K562 (cell line): ENCODE measurements around the gene MADD. TPM values are rescaled to one million over a fixed set of nuclear protein-coding genes. Genes with fewer than 3 reads are reported as not detected.
A peak's percentile ranks its signal among the peaks of the same experiment; 100 is the strongest.

Experiments
- CAMTA2 ChIP-seq: fragments of 250-450 bp; sonication (Bioruptor Pico); conservative IDR thresholded peaks from 2 replicates; pipeline ENCODE4 v1.5.1; 2022
- CBX3 ChIP-seq, 2 experiments: IDR thresholded peaks; 1 replicate in 1 of 2; 2 replicates in 1 of 2; pipeline ENCODE4 v1.6.1; 2012; ENCODE audit warnings: inconsistent platforms in 2 of 2, low read length in 2 of 2, borderline replicate concordance in 1 of 2, control low read depth in 1 of 2
- CBX5 ChIP-seq: IDR thresholded peaks from 2 replicates; pipeline ENCODE4 v1.6.1; 2014; ENCODE audit warnings: low read depth, borderline replicate concordance
- ERF ChIP-seq: fragments of 450-650 bp; formaldehyde crosslinking; IDR thresholded peaks from 2 replicates; pipeline ENCODE4 v1.4.0; 2020; ENCODE audit warnings: mild to moderate bottlenecking, mixed read lengths
- HNRNPK ChIP-seq: fragments of 200-400 bp; formaldehyde crosslinking; IDR thresholded peaks from one replicate; pipeline ENCODE4 v1.6.1; 2018; ENCODE audit warnings: mild to moderate bottlenecking, low read depth, low read length; ENCODE audit not compliant: poor library complexity, severe bottlenecking
- ILF3 ChIP-seq: fragments of 450-650 bp; IDR thresholded peaks from 2 replicates; pipeline ENCODE4 v1.6.1; 2018; ENCODE audit warnings: antibody characterized with exemption, mild to moderate bottlenecking, moderate library complexity, borderline replicate concordance
- MIER1 ChIP-seq: fragments of 450-650 bp; IDR thresholded peaks from 2 replicates; pipeline ENCODE4 v1.6.1; 2016; ENCODE audit warnings: antibody characterized with exemption, mild to moderate bottlenecking, low read depth
- PHB ChIP-seq: fragments of 250-450 bp; sonication (Bioruptor Pico); IDR thresholded peaks from 2 replicates; pipeline ENCODE4 v1.5.0; 2021
- PHB2 ChIP-seq: fragments of 450-650 bp; IDR thresholded peaks from 2 replicates; pipeline ENCODE4 v1.6.1; 2017; ENCODE audit warnings: low read depth
- SMARCA4 ChIP-seq: fragments of 450-650 bp; IDR thresholded peaks from 2 replicates; pipeline ENCODE4 v1.6.1; 2016
- SMARCE1 ChIP-seq: fragments of 450-650 bp; IDR thresholded peaks from 2 replicates; pipeline ENCODE4 v1.7.1; 2016; ENCODE audit warnings: mild to moderate bottlenecking
- XRCC5 ChIP-seq: fragments of 200-400 bp; formaldehyde crosslinking; IDR thresholded peaks from 2 replicates; pipeline ENCODE4 v1.6.1; 2017; ENCODE audit warnings: low read depth, mild to moderate bottlenecking, low read length
- ZC3H4 ChIP-seq: sonication (generic); formaldehyde crosslinking; IDR thresholded peaks from 2 replicates; pipeline ENCODE4 v1.9.0; 2021; ENCODE audit warnings: missing genetic modification reagents, borderline replicate concordance
- ZNF165 ChIP-seq: fragments of 250-450 bp; sonication (Bioruptor Pico); IDR thresholded peaks from 2 replicates; pipeline ENCODE4 v1.4.0; 2020; ENCODE audit warnings: borderline replicate concordance
- ZNF24 ChIP-seq: fragments of 450-650 bp; IDR thresholded peaks from 2 replicates; pipeline ENCODE4 v1.6.1; 2016
- ZNF274 ChIP-seq: IDR thresholded peaks from 2 replicates; pipeline ENCODE4 v1.6.1; 2011; ENCODE audit warnings: low read depth, mild to moderate bottlenecking, low read length, moderate library complexity, borderline replicate concordance
- ZNF384 ChIP-seq: IDR thresholded peaks from 2 replicates; pipeline ENCODE4 v1.6.1; 2012; ENCODE audit warnings: low read depth, low read length, improper control_type of control experiment
- ZNF830 ChIP-seq: fragments of 250-450 bp; sonication (Bioruptor Pico); IDR thresholded peaks from 2 replicates; pipeline ENCODE4 v1.5.0; 2021; ENCODE audit warnings: mild to moderate bottlenecking
- polyA plus RNA-seq, 8 experiments: library from polyadenylated mRNA; depleted of rRNA in 4 of 8; stranded (reverse) in 5 of 8; unstranded in 3 of 8; fragments of >200 nt; fragmentation: Nextera tagmentation in 2 of 8; fragmentation: Illumina TruSeq in 1 of 8; extraction: Ambion mirVana in 2 of 8; extraction: Trizol in 1 of 8; gene quantifications; 2 replicates each; pipeline versions ENCODE4 v1.2.1 to v1.2.3, GENCODE V29; 2011 to 2014; ENCODE audit warnings: inconsistent platforms in 1 of 8, missing spikeins in 1 of 8
- total RNA-seq, 7 experiments: library from RNA; depleted of rRNA in 6 of 7; stranded (reverse); fragments of >200 nt in 6 of 7; fragmentation: Illumina TruSeq in 2 of 7; extraction: Trizol in 2 of 7; gene quantifications; 2 replicates each; pipeline versions ENCODE4 v1.2.1 to v1.2.3, GENCODE V29; 2011 to 2021; ENCODE audit warnings: low replicate concordance in 1 of 7
- TF ChIP-seq, protein P1 (sequence below): sonication (generic); formaldehyde crosslinking; IDR thresholded peaks from 2 replicates; pipeline ENCODE4 v1.8.0; 2022; ENCODE audit warnings: missing genetic modification reagents, mild to moderate bottlenecking, moderate library complexity, borderline replicate concordance
- TF ChIP-seq, protein P2 (sequence below): fragments of 250-450 bp; sonication (Bioruptor Pico); IDR thresholded peaks from 2 replicates; pipeline ENCODE4 v1.8.0; 2022; ENCODE audit warnings: moderate library complexity, mild to moderate bottlenecking, inconsistent platforms
- TF ChIP-seq, protein P3 (sequence below): IDR thresholded peaks from 3 replicates; pipeline ENCODE4 v1.6.1; 2011; ENCODE audit warnings: borderline replicate concordance, mild to moderate bottlenecking; ENCODE audit not compliant: insufficient read length, insufficient read depth
- TF ChIP-seq, protein P4 (sequence below): IDR thresholded peaks from 2 replicates; pipeline ENCODE4 v1.6.1; 2011; ENCODE audit warnings: borderline replicate concordance, low read depth, mild to moderate bottlenecking, moderate library complexity, low read length; ENCODE audit not compliant: insufficient read depth, poor library complexity, severe bottlenecking
- TF ChIP-seq, protein P5 (sequence below): fragments of 450-650 bp; IDR thresholded peaks from 2 replicates; pipeline ENCODE4 v1.7.0; 2016; ENCODE audit warnings: borderline replicate concordance

The MADD gene
- total and polyA plus RNA-seq, 9 of the 15 experiments (the other 6 are each of a cell fraction or from before 2014, with no cell fraction given): 0.68 to 57.6 (median 33.6) TPM

DNA sequence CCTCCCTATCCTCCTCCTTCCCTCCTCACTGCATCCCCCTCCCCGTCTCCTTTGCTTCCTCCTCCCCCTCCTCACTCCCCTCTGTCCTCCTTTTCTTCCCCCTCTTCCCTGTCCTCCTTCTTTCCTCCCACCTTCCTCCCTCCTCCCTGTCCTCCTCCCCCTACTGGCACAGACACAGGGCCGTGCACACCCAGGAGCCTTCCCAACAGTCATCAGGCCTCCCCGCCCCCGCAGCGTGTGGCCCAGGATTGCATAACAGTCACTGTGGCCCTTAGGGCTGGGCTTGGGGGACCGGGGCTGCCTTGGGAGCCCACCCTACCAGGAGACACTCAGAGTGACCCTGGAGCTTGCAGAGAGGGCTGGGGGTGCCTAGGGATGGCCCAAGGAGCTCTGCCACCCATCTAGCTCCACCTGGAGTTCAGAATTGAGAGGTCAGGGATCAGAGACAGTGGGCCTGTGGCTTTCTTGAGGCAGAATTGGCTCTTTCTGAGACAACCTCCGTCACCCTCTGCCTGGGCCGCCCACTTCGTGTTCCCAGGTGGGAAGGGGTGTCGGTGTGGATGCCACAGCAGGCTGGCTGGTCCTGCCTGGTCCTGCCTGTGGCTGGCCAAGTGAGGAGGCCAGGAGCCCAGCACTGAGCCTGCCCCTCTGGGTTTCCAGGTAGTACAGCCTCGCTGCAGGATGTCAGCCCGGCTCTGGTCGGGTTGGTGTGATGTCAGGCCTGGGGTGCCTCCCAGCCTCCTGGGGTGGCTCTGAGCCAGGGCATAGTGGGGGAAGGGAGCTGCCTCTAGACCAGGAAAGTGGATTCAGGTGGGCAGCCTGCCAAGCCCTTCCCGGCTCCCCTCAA lies 106.8 kb downstream of the MADD start (continued):
- 0 out of 2 replicates have a peak, but pooled peaks have one; percentile 27 for TF ChIP-seq MIER1
- TF ChIP-seq ZNF274: no peak
- TF ChIP-seq, protein P1, sequence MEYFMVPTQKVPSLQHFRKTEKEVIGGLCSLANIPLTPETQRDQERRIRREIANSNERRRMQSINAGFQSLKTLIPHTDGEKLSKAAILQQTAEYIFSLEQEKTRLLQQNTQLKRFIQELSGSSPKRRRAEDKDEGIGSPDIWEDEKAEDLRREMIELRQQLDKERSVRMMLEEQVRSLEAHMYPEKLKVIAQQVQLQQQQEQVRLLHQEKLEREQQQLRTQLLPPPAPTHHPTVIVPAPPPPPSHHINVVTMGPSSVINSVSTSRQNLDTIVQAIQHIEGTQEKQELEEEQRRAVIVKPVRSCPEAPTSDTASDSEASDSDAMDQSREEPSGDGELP (CRISPR knock-in tag): peak; percentile 35; the same call in 1 of the 2 replicates
- TF ChIP-seq HNRNPK: no peak
- no peak for TF ChIP-seq ZNF24
- no peak for TF ChIP-seq PHB
- TF ChIP-seq ZNF830 (CRISPR knock-in tag): no peak
- peak; percentile 76; the same call in 1 of the 2 replicates for TF ChIP-seq ZC3H4 (CRISPR knock-in tag)
- no peak for TF ChIP-seq ZNF384
- TF ChIP-seq CBX5: no peak
- TF ChIP-seq SMARCA4: peak; percentile 64; the same call in 1 of the 2 replicates
- TF ChIP-seq, protein P2, sequence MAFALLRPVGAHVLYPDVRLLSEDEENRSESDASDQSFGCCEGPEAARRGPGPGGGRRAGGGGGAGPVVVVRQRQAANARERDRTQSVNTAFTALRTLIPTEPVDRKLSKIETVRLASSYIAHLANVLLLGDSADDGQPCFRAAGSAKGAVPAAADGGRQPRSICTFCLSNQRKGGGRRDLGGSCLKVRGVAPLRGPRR (CRISPR knock-in tag): no peak
- no peak for TF ChIP-seq XRCC5
- TF ChIP-seq, protein P3, sequence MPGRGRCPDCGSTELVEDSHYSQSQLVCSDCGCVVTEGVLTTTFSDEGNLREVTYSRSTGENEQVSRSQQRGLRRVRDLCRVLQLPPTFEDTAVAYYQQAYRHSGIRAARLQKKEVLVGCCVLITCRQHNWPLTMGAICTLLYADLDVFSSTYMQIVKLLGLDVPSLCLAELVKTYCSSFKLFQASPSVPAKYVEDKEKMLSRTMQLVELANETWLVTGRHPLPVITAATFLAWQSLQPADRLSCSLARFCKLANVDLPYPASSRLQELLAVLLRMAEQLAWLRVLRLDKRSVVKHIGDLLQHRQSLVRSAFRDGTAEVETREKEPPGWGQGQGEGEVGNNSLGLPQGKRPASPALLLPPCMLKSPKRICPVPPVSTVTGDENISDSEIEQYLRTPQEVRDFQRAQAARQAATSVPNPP: no peak
- no peak for TF ChIP-seq ERF
- no peak for TF ChIP-seq ZNF165 (CRISPR knock-in tag)
- TF ChIP-seq, protein P4, sequence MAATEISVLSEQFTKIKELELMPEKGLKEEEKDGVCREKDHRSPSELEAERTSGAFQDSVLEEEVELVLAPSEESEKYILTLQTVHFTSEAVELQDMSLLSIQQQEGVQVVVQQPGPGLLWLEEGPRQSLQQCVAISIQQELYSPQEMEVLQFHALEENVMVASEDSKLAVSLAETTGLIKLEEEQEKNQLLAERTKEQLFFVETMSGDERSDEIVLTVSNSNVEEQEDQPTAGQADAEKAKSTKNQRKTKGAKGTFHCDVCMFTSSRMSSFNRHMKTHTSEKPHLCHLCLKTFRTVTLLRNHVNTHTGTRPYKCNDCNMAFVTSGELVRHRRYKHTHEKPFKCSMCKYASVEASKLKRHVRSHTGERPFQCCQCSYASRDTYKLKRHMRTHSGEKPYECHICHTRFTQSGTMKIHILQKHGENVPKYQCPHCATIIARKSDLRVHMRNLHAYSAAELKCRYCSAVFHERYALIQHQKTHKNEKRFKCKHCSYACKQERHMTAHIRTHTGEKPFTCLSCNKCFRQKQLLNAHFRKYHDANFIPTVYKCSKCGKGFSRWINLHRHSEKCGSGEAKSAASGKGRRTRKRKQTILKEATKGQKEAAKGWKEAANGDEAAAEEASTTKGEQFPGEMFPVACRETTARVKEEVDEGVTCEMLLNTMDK: no peak
- TF ChIP-seq, protein P5, sequence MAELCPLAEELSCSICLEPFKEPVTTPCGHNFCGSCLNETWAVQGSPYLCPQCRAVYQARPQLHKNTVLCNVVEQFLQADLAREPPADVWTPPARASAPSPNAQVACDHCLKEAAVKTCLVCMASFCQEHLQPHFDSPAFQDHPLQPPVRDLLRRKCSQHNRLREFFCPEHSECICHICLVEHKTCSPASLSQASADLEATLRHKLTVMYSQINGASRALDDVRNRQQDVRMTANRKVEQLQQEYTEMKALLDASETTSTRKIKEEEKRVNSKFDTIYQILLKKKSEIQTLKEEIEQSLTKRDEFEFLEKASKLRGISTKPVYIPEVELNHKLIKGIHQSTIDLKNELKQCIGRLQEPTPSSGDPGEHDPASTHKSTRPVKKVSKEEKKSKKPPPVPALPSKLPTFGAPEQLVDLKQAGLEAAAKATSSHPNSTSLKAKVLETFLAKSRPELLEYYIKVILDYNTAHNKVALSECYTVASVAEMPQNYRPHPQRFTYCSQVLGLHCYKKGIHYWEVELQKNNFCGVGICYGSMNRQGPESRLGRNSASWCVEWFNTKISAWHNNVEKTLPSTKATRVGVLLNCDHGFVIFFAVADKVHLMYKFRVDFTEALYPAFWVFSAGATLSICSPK: no peak
- no peak for TF ChIP-seq PHB2
- TF ChIP-seq ILF3: no peak
- TF ChIP-seq CBX3 (IDR thresholded peaks at IDR 0.05; ENCODE audit: borderline replicate concordance in 1 of 2, low read length in 2 of 2): no peak
- TF ChIP-seq SMARCE1: peak; percentile 61
- no peak for TF ChIP-seq CAMTA2 (CRISPR knock-in tag)
